DND-41 (cell line): Measurements from ENCODE around the gene ITGB1.
A peak's percentile ranks its signal among the peaks of the same experiment; 100 is the strongest.

ENCODE experiments used
- ATAC-seq: fragments of 200-7000 bp; cut with Tn5 transposase; 3 replicates; pipeline ENCODE4 v1.9.1; 2021; ENCODE audit warnings: low read depth; ENCODE audit not compliant: insufficient read depth
- DNase-seq: peaks from one replicate; pipeline ENCODE4 v3.0.0-alpha.2; 2020
- H2AFZ ChIP-seq: 2 replicates; pipeline ENCODE4 v1.6.0; 2012; ENCODE audit warnings: low read depth, low read length
- H3K27ac ChIP-seq: 2 replicates; pipeline ENCODE4 v1.5.1; 2012; ENCODE audit warnings: low read length, inconsistent platforms
- H3K27me3 ChIP-seq: fragments of 200-600 bp; sonication (generic); 2 replicates; pipeline ENCODE4 v1.6.0; 2012; ENCODE audit warnings: low read length, mild to moderate bottlenecking, inconsistent platforms; ENCODE audit not compliant: insufficient read depth, poor library complexity
- H3K36me3 ChIP-seq: 2 replicates; pipeline ENCODE4 v1.5.1; 2012; ENCODE audit warnings: low read length, inconsistent platforms; ENCODE audit not compliant: insufficient read depth
- H3K4me1 ChIP-seq: 2 replicates; pipeline ENCODE4 v1.5.1; 2012; ENCODE audit warnings: mild to moderate bottlenecking, low read length; ENCODE audit not compliant: insufficient read depth
- H3K4me2 ChIP-seq: 2 replicates; pipeline ENCODE4 v1.6.0; 2012; ENCODE audit warnings: mild to moderate bottlenecking, moderate library complexity, low read length, inconsistent platforms; ENCODE audit not compliant: insufficient read depth
- H3K4me3 ChIP-seq, 2 experiments: fragments of 200-600 bp in 1 of 2; shearing (Covaris generic) in 1 of 2; 2 replicates each; pipeline ENCODE4 v1.5.1; 2012 to 2016; ENCODE audit warnings: inconsistent platforms in 2 of 2, low read length in 2 of 2, mild to moderate bottlenecking in 2 of 2, low read depth in 1 of 2, moderate library complexity in 1 of 2
- H3K79me2 ChIP-seq: 2 replicates; pipeline ENCODE4 v1.6.0; 2012; ENCODE audit warnings: low read length, inconsistent platforms; ENCODE audit not compliant: insufficient read depth
- H3K9ac ChIP-seq: 2 replicates; pipeline ENCODE4 v1.6.0; 2012; ENCODE audit warnings: low read depth, mild to moderate bottlenecking, inconsistent platforms, low read length, moderate library complexity
- H3K9me3 ChIP-seq: 2 replicates; pipeline ENCODE4 v1.5.1; 2012; ENCODE audit warnings: low read length, moderate library complexity, mild to moderate bottlenecking, inconsistent platforms; ENCODE audit not compliant: insufficient read depth, severe bottlenecking
- H4K20me1 ChIP-seq: 2 replicates; pipeline ENCODE4 v1.6.0; 2012; ENCODE audit warnings: low read length; ENCODE audit not compliant: insufficient read depth
- CTCF ChIP-seq: IDR thresholded peaks from 2 replicates; pipeline ENCODE4 v1.5.1; 2012; ENCODE audit warnings: borderline replicate concordance, low read length, moderate library complexity, mild to moderate bottlenecking; ENCODE audit not compliant: poor library complexity, severe bottlenecking; ENCODE audit errors: extremely low read depth
- EZH2 ChIP-seq: IDR thresholded peaks from 3 replicates; pipeline ENCODE4 v1.6.1; 2012; ENCODE audit warnings: borderline replicate concordance, low read depth, mild to moderate bottlenecking, moderate library complexity, low read length, inconsistent platforms; ENCODE audit not compliant: severe bottlenecking

The ITGB1 gene

GRCh38 chr10:32952094-32952493 is 5.9 kb downstream of the ITGB1 start:
- no peak for TF ChIP-seq CTCF
- no peak for TF ChIP-seq EZH2
- peaks cover 7% of the 10 kb centered on the region; the same call in 1 of the 2 replicates for H3K36me3 ChIP-seq
- H3K79me2 ChIP-seq = peaks cover 99% of the 10 kb centered on the region
- no peak overlapping the region for H2AFZ ChIP-seq
- DNase-seq (no peak), ATAC-seq (no peak)
- peaks cover 65% of the 10 kb centered on the region for H4K20me1 ChIP-seq
- no peaks in the 10 kb centered on the region for H3K27me3 ChIP-seq
- no peak overlapping the region for H3K9ac ChIP-seq
- no peak overlapping the region for H3K27ac ChIP-seq
- H3K4me1 ChIP-seq = peaks cover 72% of the 10 kb centered on the region
- no peak overlapping the region for H3K4me3 ChIP-seq
- H3K4me2 ChIP-seq = no peak overlapping the region
- H3K9me3 ChIP-seq = no peaks in the 10 kb centered on the region

GRCh38 chr10:32951111-32951510 is 6.9 kb downstream of the ITGB1 start:
- Histone ChIP-seq H3K4me1 (peaks cover 62% of the 10 kb centered on the region), H3K9me3 (no peaks in the 10 kb centered on the region), H3K79me2 (peaks cover 97% of the 10 kb centered on the region), H3K27me3 (no peaks in the 10 kb centered on the region), H3K27ac (no peak overlapping the region), H2AFZ (no peak overlapping the region), H3K9ac (no peak overlapping the region), H3K36me3 (peaks cover 7% of the 10 kb centered on the region; the same call in 1 of the 2 replicates), H3K4me3 (no peak overlapping the region), H4K20me1 (peaks cover 69% of the 10 kb centered on the region), H3K4me2 (peak overlapping the region; percentile 5; the same call in 1 of the 2 replicates)
- ATAC-seq = no peak
- no peak for DNase-seq
- no peak for TF ChIP-seq CTCF
- no peak for TF ChIP-seq EZH2

- TF ChIP-seq EZH2 = no peak
- TF ChIP-seq CTCF = no peak
- Histone ChIP-seq H2AFZ (no peak overlapping the region), H3K27ac (no peak overlapping the region), H3K9ac (no peak overlapping the region), H3K4me3 (no peak overlapping the region), H3K79me2 (peaks cover 97% of the 10 kb centered on the region), H3K4me2 (peak overlapping the region; percentile 5), H3K27me3 (no peaks in the 10 kb centered on the region), H4K20me1 (peaks cover 66% of the 10 kb centered on the region), H3K4me1 (peaks cover 58% of the 10 kb centered on the region), H3K36me3 (peaks cover 7% of the 10 kb centered on the region; the same call in 1 of the 2 replicates), H3K9me3 (no peaks in the 10 kb centered on the region)
- ATAC-seq (no peak), DNase-seq (no peak)
Measured at GRCh38 chr10:32950591-32951108, 7.4 kb downstream of the ITGB1 start.

GRCh38 chr10:32949221-32949678 is 8.8 kb downstream of the ITGB1 start:
- Histone ChIP-seq H3K9ac (no peak overlapping the region), H3K4me3 (no peak overlapping the region), H3K79me2 (peaks cover 95% of the 10 kb centered on the region), H3K27me3 (no peaks in the 10 kb centered on the region), H4K20me1 (peaks cover 67% of the 10 kb centered on the region), H3K9me3 (no peaks in the 10 kb centered on the region), H3K27ac (no peak overlapping the region), H3K4me2 (no peak overlapping the region; the same call in 1 of the 2 replicates), H2AFZ (no peak overlapping the region), H3K36me3 (peaks cover 7% of the 10 kb centered on the region; the same call in 1 of the 2 replicates), H3K4me1 (peaks cover 44% of the 10 kb centered on the region)
- no peak for DNase-seq
- no peak for ATAC-seq
- TF ChIP-seq CTCF (no peak), EZH2 (no peak)
